A673 (cell line): ENCODE data around the gene AQP2.

Source experiments
- CTCF ChIP-seq: fragments of 300-800, 200-600 bp; sonication (generic); conservative IDR thresholded peaks from 2 replicates; pipeline ENCODE4 v1.5.1; 2017; ENCODE audit warnings: low read depth, mild to moderate bottlenecking, antibody characterized with exemption, low read length, moderate library complexity, mixed read lengths
- EZH2 ChIP-seq: fragments of 200-600 bp; sonication (generic); IDR thresholded peaks from 2 replicates; pipeline ENCODE4 v1.6.1; 2017; ENCODE audit warnings: borderline replicate concordance, low read depth, mild to moderate bottlenecking, mixed read lengths, antibody characterized with exemption, low read length; ENCODE audit not compliant: poor library complexity, severe bottlenecking

DNA sequence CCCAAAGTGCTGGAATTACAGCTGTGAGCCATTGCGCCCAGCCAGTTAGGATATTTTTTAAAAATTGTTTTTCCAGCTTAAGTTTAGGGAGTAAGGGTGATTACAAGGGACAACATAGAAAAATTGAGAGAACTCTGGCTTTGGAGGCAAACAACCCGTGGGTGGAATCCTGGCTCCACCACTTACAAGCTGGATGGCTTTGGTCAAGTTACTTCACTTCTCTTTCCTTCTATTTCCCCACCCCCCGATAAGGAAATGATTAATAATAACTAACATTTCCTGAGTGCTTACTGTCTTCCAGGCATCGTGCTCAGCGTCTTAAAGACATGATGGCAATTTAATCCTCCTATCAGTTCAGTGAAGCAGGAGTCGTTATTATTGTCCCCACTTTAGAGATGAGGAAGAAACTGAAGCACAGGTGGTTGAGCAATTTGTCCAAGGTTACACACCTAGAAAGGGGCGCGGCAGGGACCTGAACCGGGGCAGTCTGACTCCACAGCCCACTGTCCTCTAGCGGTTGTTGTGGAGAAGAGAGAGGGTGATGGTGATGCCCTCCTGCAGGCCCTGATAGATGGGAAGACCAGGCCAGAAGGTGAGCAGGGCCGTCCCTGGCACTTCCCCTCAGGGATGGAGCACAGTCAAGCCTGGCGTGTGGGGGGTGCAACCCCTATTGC lies 30.2 kb upstream of the AQP2 start:
- no peak for TF ChIP-seq CTCF
- TF ChIP-seq EZH2 = no peak
